NCI-H69 (cell line): ENCODE data around the gene ANK2.
"Not testable (repeated sequence)": the region's sequence is repeated elsewhere in the genome, so short reads cannot be mapped to it uniquely, and the experiment has no call there.

Experiments
- DNase-seq: peaks from one replicate; lab custom pipeline; 2025; lab: John Stamatoyannopoulos, UW

The ANK2 gene

DNA sequence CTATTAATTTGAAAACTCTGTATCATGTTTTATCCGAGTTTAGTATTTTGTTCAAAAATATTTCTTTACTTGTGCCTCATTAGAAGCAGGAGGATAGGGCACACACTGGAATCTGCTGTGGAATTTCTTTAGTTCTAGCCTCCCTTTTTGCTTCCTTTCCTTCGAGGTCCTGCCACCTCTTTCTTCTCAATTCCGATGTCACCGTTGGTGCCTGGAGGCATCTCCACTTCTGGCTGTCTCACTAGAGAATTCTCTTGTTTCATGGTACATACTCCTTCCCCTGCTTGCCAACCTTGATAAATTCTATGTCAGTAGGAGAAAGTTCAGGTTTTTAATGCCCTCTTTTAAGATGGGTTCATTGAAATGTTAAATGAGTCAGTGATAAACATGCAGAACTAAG lies 140.1 kb downstream of the ANK2 start:
- no peak for DNase-seq

DNA sequence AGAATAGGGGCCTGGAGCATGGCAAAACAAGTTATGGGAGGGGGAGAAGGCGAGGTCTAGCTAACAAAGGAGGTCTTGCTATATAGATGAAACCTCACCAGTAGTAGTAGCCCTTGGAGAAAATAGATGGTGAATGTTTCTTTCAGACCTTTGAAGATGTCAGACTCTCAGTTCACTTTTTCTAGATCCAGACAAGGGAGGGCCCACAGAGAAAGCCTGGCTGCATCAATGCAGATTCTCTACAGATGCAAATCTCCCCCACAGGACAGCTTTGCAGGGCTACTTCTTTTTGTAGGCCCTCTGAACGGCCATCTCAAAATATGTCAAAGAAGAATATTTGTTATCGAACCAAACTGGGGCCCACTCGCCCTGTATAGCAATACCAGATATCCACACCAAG lies 159.7 kb downstream of the ANK2 start:
- no peak for DNase-seq

DNA sequence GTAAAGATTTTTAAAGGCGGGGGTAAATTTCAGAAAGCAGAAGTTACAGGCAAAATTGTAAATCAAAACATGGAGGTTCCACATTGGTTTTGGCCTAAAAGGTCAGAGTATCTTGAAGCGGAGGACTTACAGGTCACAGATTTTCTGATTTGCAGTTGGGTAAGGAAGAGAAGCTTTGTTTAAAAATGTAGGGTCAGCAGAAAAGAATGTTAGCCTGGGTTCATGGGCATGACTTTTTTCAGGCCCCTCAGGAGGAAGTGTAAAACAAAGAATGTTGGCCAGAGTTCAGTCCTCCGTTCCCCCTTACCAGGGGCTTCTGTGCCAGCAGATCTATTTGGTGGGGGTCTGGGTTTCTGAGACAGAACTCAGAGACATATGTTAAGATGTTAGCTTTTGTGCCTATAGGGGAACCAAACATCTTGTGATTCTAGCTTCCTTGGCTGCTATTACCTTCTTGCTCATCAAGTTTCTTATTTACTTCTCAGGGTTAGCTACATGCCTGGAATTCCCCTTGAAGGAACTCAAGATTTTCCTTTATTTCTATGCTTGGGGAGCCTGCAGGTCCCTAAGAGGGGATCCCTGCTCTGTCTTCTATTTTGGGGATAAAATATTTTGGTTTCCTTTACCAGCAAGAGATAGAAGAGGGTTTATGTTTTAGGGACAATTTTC lies 160.3 kb downstream of the ANK2 start:
- DNase-seq, result no peak

DNA sequence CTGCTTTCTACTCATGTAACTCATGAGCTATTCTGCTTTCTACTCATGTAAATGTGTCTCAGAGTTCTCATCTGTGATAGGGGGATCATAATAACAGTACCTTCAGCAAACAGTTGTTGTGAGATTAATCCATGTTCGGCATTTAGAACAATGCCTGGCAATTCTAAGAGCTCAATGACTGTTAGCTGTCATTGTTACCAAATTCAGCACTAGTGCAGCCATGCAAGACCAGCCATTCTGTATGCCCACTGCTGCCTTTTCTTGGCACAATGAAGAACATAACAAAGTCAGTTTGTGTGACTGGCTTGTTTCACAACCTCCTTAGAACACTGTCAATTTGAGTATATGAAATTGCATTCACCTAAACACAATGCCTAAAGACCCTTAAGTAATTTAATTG lies 163.2 kb downstream of the ANK2 start:
- DNase-seq, result peak; percentile 17

DNA sequence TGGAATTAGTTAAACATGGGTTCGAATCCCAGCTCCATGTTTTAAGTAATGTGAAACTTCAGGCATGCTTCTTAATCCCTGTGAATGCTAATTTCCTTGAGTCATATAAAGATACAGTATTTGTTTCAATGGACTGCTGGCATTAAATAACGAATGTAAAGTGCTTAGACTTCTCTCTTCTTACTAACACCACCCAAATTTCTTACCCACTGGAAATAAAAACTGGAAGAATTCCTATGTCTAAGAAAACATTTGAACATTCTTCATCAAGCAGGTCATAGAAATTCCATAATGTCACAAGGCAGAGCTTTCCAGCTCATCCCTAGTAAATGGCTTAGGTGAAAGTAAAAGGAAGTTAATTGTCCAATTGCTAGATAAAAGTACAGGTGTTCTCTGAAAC lies 172.5 kb downstream of the ANK2 start:
- DNase-seq, result no peak

DNA sequence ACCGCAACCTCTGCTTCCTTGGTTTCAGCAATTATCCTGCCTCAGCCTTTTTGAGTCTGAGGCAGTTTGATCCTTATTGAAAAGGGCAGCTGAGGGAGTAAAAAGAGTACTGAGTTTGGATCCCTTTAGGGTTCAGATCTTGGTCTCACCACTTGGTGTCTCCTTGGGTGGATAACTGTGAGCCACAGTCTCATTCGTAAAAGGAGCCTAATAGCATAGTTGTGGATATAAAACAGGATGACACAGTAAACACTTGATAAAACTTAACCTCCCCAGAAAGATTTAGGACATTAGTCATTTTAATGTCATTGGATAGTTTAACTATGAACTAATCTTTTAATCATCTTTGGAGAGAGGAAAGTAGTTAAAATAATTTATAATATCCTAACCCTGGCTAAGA lies 173.0 kb downstream of the ANK2 start:
- DNase-seq, result no peak

DNA sequence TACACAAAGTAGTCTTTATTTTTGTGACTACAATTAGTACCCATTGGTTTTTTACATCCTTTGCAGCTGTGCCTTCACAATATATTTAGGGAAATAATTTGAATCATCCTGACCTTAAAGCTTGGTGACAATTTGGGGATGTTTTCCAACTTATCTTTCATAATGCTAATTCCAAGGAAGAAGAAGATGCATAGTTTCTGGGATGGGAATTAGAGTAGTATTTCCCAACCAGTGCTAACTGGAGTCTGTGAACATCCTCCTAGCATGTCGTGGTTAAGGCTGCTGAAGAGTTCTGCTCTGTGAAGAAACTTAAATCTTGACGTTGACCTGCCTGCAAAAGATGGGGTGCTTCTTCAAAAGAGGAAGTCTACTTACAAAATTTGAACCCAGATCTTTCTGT lies 173.5 kb downstream of the ANK2 start:
- DNase-seq, result no peak

DNA sequence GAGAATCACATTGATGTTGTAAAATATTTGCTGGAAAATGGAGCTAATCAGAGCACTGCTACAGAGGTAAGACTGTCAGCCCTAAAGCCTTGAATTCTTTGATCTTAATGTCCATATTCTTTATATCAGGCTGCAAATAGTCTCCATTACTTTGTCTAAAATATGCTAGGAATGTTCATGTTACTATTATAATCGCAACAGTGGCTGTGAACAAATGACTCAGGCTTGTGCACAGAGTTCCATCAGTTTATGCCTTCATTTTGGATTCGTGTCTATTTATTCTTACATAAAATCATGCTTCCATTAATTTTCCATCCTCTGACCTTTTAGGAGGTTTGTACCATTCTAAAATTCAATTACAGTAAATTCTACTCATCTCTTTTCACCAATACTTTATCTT lies 182.7 kb downstream of the ANK2 start:
- DNase-seq, result no peak

DNA sequence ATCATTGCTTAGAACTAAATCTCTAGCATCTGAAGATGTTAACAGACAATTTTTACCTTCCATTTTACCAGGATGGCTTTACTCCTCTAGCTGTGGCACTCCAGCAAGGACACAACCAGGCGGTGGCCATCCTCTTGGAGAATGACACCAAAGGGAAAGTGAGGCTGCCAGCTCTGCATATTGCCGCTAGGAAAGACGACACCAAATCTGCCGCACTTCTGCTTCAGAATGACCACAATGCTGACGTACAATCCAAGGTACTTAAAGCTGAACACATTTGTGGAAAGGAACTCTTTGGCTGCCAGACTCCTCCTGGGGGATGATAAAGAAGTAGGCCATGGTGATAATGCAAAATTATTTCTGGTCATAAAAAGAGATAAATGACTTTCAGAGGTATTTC lies 187.5 kb downstream of the ANK2 start:
- no peak for DNase-seq

DNA sequence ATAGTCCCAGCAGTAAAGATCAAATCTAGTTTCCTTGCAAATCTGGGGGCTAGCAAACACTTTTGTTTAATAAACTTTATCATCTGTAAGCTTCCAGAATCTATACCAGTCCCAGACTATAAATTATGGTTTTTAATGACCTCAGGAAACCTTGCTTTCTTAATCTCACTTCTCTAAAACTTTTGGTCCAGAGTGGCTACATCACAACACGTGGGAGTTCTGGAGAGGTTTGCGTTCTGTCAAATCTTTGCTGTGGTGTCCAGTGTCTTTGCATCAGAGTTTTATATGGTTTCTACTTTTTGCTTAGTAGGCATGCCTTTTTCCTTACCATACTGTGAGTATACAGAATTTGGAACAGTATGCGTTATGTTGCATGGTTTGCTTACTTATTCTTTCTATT lies 193.9 kb downstream of the ANK2 start:
- no peak for DNase-seq

DNA sequence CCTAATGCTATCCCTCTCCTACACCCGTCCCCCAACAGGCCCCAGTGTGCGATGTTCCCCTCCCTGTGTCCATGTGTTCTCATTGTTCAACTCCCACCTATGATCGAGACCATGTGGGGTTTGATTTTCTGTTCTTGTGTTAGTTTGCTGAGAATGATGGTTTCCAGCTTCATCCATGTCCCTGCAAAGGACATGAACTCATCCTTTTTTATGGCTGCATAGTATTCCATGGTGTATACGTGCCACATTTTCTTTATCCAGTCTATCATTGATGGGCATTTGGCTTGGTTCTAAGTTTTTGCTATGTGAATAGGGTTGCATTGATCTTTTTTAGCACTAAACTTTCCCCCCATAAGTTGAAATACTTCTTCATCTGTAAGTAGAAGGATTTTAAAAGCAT lies 195.3 kb downstream of the ANK2 start:
- not testable (repeated sequence) for DNase-seq

DNA sequence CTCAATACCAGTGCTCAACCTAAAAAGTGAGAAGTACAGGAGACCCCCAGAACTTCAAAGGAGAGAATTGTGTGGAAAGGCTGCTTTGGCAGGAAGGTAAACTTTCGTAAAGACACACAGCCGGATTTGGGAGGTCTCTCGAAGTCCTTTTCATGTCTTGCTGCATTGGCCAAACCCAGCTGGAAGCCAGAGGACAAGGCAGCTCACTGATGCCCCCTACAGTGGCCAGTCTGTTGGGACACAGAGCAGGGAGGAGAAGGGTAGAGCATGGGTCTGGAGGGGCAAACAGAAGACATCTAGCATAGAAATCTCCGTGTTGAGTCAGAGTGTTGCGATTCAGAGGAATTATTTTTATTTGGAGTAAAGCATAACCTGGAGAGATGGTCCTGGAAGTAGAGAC lies 198.9 kb downstream of the ANK2 start:
- peak; percentile 44 for DNase-seq

DNA sequence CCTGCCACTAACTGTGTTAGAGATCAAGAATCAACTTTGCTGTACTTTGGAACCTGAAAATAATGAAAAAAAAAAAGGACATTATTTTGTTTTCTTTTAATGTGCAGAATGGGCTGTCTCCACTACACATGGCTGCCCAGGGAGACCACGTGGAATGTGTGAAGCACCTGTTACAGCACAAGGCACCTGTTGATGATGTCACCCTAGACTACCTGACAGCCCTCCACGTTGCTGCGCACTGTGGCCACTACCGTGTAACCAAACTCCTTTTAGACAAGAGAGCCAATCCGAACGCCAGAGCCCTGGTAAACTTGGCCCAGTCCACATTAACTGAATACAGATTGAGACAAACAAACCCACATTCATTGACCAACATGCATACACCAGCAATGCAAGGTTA lies 206.2 kb downstream of the ANK2 start:
- DNase-seq, result no peak

DNA sequence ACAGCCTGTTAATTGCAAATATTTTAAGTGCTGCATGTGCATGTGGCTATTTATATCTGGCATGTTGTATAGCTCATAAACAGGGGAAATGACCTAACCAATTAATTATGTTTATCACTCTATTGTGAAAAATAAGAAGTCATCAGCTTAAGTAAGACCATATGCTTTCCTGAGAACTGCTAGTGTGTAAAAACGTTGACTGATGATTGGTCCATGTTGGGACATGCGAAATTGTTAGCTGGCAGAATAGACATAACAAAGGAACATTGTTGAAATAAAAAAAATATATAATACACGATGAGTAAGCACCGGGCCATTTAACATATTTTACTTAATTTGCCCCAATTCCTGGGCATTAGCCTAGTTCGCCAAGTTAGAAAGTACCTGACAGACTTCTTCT lies 207.5 kb downstream of the ANK2 start:
- no peak for DNase-seq

DNA sequence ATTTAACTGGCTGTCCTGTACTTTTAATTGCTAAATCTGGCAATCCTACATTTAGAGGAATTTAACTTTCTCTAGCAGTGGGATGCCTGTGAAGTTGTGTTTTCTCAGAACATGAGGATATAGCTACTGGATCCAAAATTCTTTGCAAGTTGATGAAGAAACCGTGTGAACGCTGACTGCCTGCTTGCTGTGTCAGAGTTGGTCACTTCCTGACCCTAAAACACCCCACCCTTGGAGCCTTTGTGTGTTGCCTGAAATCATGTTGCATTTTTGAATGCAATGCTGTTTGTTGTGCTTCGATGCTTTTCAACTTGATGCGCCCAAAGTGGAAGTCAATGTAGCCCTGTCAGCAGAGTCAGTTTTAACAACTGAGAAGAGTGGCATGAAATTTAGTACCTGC lies 211.2 kb downstream of the ANK2 start:
- DNase-seq, result no peak

DNA sequence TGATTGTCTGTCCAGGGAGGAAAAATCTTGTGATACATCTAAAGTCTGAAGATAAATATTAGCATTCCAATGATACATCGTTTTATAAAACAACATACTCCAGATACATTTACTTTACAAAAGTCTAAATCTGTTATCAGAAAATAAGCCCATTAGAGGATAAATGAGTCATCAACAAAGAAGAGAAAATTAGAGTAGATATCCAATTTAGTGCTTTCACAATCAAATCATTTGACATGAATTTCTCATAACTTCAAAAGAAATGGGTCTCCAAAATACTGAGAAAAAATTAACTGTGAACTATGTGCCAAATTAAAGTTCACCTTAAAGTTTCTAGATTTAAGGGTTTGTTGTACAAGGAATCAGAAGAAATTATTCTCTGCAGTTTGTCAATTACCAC lies 213.8 kb downstream of the ANK2 start:
- DNase-seq, result no peak

DNA sequence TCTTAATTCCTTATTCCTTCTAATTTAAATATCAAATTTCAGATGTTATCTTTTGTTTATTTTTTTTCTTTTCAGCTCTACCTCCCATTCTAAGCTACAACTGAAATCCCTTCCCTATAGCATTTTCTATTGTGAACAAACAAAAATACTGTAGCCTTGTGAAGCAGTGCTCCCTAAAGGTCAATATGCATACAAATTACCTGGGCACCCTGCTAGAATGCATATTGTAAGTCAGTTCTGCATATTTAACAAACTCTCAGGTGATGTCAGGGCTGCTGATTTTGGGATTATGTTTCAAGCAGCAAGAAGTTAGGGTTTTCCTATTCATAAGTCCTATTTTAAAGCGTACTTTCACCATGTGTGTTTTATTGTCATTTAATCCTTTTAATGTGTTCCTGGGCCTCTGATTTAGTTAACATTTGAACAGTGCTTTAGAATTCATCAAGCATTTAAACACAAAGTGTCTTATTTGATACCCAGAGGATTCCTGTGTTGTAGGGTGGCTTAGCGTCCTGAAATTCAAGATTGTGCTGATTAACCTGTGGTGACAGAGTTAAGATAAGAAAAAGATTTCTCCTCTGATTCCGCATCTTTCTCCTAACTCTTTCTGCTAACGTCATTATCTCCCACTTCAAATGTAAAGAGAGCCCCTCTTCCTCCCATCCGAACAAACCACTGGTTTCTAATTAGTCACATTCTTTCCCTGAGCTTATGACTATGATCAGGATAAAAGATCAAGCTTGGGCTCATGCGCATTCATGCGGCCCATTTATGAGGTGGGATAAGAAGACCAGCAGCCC lies 221.3 kb downstream of the ANK2 start:
- peak; percentile 15 for DNase-seq

DNA sequence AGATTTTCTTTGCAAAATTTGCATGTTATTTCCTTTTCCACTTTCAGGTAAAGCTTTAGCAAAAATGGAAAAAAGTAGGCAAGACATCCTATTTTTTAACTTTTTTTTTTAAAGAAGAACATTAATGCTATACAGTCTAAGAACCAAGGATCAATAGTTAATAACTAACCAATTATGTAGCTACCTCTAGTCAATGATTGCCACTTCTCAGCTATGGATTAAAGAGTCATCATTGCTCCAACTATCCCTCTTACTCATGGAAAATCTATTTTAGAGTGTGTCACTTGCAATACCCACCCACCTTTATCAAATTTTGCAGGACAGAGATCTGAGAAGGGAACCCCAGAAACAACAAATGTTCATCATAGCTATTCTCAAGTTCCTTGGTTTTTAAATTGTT lies 223.1 kb downstream of the ANK2 start:
- DNase-seq, result no peak

DNA sequence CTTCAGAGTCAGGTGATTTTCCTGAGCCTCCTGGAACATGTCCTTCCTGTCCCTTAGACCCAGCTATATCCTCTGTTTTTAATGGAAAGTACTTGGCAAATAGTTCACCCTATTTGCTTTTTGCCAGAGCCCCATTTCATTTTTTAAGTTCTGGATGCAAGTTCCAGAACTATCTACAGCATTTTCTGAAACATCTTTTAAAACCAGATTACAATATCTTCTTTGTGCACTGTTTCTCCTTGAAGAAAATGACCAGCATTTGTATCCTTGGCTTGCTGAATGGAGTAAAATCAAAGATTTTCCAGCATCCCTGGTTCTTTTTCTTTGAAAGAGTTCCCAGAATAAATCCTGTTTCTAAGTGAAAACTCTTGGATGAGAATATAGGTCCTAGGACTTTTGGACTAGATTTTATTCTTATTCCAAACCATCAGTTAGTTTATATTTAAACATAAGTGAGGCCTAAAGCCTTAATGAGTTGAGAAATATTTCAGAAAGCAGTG lies 224.3 kb downstream of the ANK2 start:
- DNase-seq, result no peak

DNA sequence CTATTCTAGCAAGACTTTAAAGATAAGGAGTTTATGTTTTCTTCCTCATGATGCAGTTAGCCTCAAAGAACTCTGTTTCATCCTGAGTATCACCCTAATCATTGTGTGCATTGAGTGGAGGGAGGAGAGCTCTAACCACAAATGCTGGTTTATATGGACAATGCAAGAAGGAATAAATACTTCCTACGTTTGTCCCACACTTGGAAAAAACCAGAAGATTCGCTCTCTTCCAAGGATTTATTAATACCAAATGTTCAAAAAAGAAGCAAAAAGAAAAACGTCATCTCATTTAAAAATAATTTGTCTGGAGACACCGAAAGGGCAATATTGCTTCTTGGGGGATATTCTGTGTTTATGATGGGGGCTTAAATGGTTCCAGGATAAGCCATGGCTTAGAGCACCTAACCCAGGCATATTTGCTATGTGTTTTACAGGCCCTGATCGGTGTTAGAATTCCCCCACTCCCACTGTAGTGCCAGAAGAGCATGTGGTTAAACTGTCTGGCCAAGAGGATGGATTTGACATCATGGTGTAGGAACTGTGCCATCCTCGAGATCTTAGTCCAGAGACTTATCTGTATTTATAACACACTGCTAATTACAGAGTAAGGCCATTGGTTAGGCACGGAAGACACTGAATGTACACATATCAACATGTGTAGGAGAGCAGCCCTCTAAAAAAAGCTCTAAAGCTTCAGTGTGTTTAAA lies 227.2 kb downstream of the ANK2 start:
- DNase-seq, result no peak

DNA sequence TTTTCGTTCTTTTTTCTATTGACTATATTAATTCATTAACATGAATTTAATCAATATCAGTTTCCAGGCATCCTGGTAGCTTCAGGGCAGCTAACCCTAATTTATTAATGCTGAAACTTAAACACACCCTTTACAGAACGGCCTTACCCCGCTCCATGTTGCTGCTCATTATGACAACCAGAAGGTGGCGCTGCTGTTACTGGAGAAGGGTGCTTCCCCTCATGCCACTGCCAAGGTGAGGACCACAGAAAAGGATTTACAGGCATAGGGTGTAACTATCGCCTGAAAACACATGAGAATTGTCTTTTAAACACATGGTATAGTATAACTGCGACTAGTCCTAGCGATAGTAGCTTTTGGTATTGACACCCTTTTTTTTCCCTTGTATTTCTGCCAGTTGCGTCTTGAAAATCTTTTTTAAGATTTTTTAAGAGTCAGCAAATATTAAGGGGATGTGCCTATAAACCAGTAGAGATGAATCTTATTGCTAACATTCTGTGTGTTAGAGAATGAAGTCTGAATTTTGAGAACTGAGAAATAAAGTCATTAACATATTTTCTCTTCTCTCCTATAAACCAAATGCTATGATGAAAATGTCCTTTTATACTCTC lies 229.0 kb downstream of the ANK2 start:
- DNase-seq, result peak; percentile 74

DNA sequence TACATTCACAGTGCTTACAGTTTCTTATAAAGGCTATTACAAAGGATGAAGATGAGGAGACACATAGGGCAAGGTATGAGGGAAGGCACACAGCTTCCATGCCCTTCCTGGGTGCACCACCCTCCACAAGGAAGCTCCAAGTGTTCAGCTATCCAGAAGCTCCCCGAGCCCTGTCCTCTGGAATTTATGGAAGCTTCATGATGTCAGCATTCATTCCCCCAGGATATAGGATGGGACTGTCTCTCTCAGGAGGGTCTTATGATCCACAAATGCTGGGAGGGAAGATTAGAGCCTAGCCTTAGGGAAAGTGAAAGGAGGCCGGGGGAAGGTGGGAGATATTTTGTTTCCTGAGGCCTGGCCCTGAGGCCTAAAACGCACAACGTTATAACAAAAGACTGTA lies 236.0 kb downstream of the ANK2 start:
- no peak for DNase-seq

DNA sequence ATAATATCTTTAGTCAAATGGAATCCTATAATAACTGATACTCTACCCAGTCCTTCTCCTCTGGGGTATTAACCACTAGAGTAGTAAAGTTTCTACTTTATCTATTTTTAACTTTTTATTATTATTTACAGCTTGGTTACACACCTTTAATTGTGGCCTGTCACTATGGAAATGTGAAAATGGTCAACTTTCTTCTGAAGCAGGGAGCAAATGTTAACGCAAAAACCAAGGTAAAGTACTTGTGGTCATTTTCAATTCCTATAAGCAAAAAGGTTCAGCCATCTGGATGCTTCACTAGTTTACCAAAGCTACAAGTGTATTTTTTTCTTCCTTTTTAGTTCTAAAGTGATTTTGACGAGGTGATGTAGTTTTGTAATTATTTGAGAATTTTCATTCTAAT lies 238.8 kb downstream of the ANK2 start:
- no peak for DNase-seq
